HG02588 (cell line): Measurements from ENCODE around the gene SRD5A3.
"Not testable (repeated sequence)": the region's sequence is repeated elsewhere in the genome, so short reads cannot be mapped to it uniquely, and the experiment has no call there.

ENCODE experiments used
- ATAC-seq: cut with Tn5 transposase; IDR thresholded peaks from one replicate; pipeline ENCODE4 v1.9.1; 2021; ENCODE audit warnings: mild to moderate bottlenecking, moderate library complexity; ENCODE audit not compliant: unreplicated experiment

The SRD5A3 gene

GRCh38 chr4:55345054-55345453 lies 988 bp upstream of the SRD5A3 start:
- no peak for ATAC-seq

- no peak for ATAC-seq
Observed at GRCh38 chr4:55346851-55347255, 811 bp downstream of the SRD5A3 start.

- no peak for ATAC-seq
Observed at GRCh38 chr4:55347610-55348228, 1.7 kb downstream of the SRD5A3 start.

GRCh38 chr4:55348466-55348865 lies 2.4 kb downstream of the SRD5A3 start:
- no peak for ATAC-seq

GRCh38 chr4:55350870-55351269 lies 4.8 kb downstream of the SRD5A3 start:
- ATAC-seq, result not testable (repeated sequence)

GRCh38 chr4:55351824-55352223 lies 5.8 kb downstream of the SRD5A3 start:
- no peak for ATAC-seq

- no peak for ATAC-seq
Observed at GRCh38 chr4:55352726-55353125, 6.7 kb downstream of the SRD5A3 start.

- ATAC-seq, result not testable (repeated sequence)
Observed at GRCh38 chr4:55353228-55353747, 7.2 kb downstream of the SRD5A3 start.

- no peak for ATAC-seq
Observed at GRCh38 chr4:55354648-55355047, 8.6 kb downstream of the SRD5A3 start.

GRCh38 chr4:55355555-55355954 lies 9.5 kb downstream of the SRD5A3 start:
- no peak for ATAC-seq

GRCh38 chr4:55356991-55357461 lies 11.0 kb downstream of the SRD5A3 start:
- ATAC-seq, result no peak

GRCh38 chr4:55358246-55358645 lies 12.2 kb downstream of the SRD5A3 start:
- ATAC-seq, result no peak

GRCh38 chr4:55358668-55359067 lies 12.6 kb downstream of the SRD5A3 start:
- ATAC-seq, result no peak

- ATAC-seq, result no peak
Observed at GRCh38 chr4:55359397-55359916, 13.4 kb downstream of the SRD5A3 start.

GRCh38 chr4:55362938-55363337 lies 16.9 kb downstream of the SRD5A3 start:
- not testable (repeated sequence) for ATAC-seq

- no peak for ATAC-seq
Observed at GRCh38 chr4:55363691-55364351, 17.8 kb downstream of the SRD5A3 start.

- ATAC-seq, result no peak
Observed at GRCh38 chr4:55364691-55365344, 18.8 kb downstream of the SRD5A3 start.

- ATAC-seq, result no peak
Observed at GRCh38 chr4:55365345-55365728, 19.3 kb downstream of the SRD5A3 start.

GRCh38 chr4:55366621-55367020 lies 20.6 kb downstream of the SRD5A3 start:
- no peak for ATAC-seq

GRCh38 chr4:55367084-55367722 lies 21.2 kb downstream of the SRD5A3 start:
- no peak for ATAC-seq

GRCh38 chr4:55369968-55370367 lies 23.9 kb downstream of the SRD5A3 start:
- no peak for ATAC-seq
